T-helper 1 cell treated with Interleukin-12 subunit alpha and Interleukin-12 subunit beta and Interleukin-4 antibody, amounts not matched to agents 30 ng/mL and 1 ng/mL, for 36 hours (primary cell): ENCODE data around the gene TAOK3. TPM values are rescaled to one million over a fixed set of nuclear protein-coding genes. Genes with fewer than 3 reads are reported as not detected.

Experiments
- intact Hi-C: fragments of 100-400 bp; cut with micrococcal nuclease; formaldehyde crosslinking; loops from one replicate; pipeline ENCODE4 v1.15.1; 2024
- total RNA-seq: library from RNA; stranded (reverse); gene quantifications from 2 replicates; pipeline ENCODE4 v1.2.3, GENCODE V29; 2022

The TAOK3 gene
- total RNA-seq, 1 donor from 2014 or later: 62.4 TPM

GRCh38 chr12:118220702-118221101 is 152.0 kb downstream of the TAOK3 start:
- intact Hi-C loops: no loop called here

GRCh38 chr12:118219772-118220171 is 152.9 kb downstream of the TAOK3 start:
- intact Hi-C loops: no loop called here

GRCh38 chr12:118219106-118219505 is 153.6 kb downstream of the TAOK3 start:
- intact Hi-C loops: no loop called here

GRCh38 chr12:118213452-118213851 is 159.3 kb downstream of the TAOK3 start:
- intact Hi-C loops: no loop called here

GRCh38 chr12:118212606-118213005 is 160.1 kb downstream of the TAOK3 start:
- intact Hi-C loops: no loop called here

- intact Hi-C loops: no loop called here
Measured at GRCh38 chr12:118206107-118206412, 166.6 kb downstream of the TAOK3 start.

GRCh38 chr12:118193958-118194357 is 178.7 kb downstream of the TAOK3 start:
- intact Hi-C loops: no loop called here

- intact Hi-C loops: no loop called here
Measured at GRCh38 chr12:118193477-118193876, 179.2 kb downstream of the TAOK3 start.

- intact Hi-C loops: no loop called here
Measured at GRCh38 chr12:118190266-118190665, 182.4 kb downstream of the TAOK3 start.

GRCh38 chr12:118189741-118190191 is 182.9 kb downstream of the TAOK3 start:
- intact Hi-C loops: loop anchor here (10.0 kb wide), 1 partner anchor 315 kb away; no protein-coding TSS in a partner anchor

GRCh38 chr12:118188690-118189371 is 183.9 kb downstream of the TAOK3 start:
- intact Hi-C loops: loop anchor here (10.0 kb wide), 1 partner anchor 314 kb away; no protein-coding TSS in a partner anchor

GRCh38 chr12:118187751-118188435 is 184.8 kb downstream of the TAOK3 start:
- intact Hi-C loops: loop anchor here (10.0 kb wide), 1 partner anchor 313 kb away; no protein-coding TSS in a partner anchor

- intact Hi-C loops: loop anchor here (10.0 kb wide), 1 partner anchor 311 kb away; no protein-coding TSS in a partner anchor
Measured at GRCh38 chr12:118185602-118186397, 186.9 kb downstream of the TAOK3 start.

- intact Hi-C loops: loop anchor here (5.0 to 10.0 kb wide), 3 partner anchors 46 to 309 kb away; partner anchors contain the start of gene PEBP1
Measured at GRCh38 chr12:118183711-118184110, 189.0 kb downstream of the TAOK3 start.

- intact Hi-C loops: loop anchor here (5.0 to 10.0 kb wide), 3 partner anchors 46 to 308 kb away; partner anchors contain the start of gene PEBP1
Measured at GRCh38 chr12:118183155-118183554, 189.6 kb downstream of the TAOK3 start.

- intact Hi-C loops: no loop called here
Measured at GRCh38 chr12:118175823-118176447, 196.8 kb downstream of the TAOK3 start.

GRCh38 chr12:118166946-118167345 is 205.8 kb downstream of the TAOK3 start:
- intact Hi-C loops: loop anchor here (5.0 kb wide), 1 partner anchor 45 kb away; no protein-coding TSS in a partner anchor

GRCh38 chr12:118164798-118165486 is 207.8 kb downstream of the TAOK3 start:
- intact Hi-C loops: loop anchor here (1.0 to 5.0 kb wide), 2 partner anchors 43 to 212 kb away; no protein-coding TSS in a partner anchor

- intact Hi-C loops: no loop called here
Measured at GRCh38 chr12:118160536-118160935, 212.2 kb downstream of the TAOK3 start.

- intact Hi-C loops: no loop called here
Measured at GRCh38 chr12:118151755-118152154, 221.0 kb downstream of the TAOK3 start.
